Activated CD8-positive, alpha-beta T cell treated with anti-CD3 and anti-CD28 coated beads, Interleukin-2, amount 10 ng/mL, durations not matched to agents 7 days and 5 days (primary cell): ENCODE measurements around the gene DTD2. TPM values are rescaled to one million over a fixed set of nuclear protein-coding genes. Genes with fewer than 3 reads are reported as not detected.

Source experiments
- ATAC-seq: fragments of 150-1000 bp; cut with Tn5 transposase; one replicate; pipeline ENCODE4 v1.10.0; 2021; ENCODE audit warnings: moderate library complexity
- CTCF ChIA-PET: fragments of 350-600 bp; sonication (Branson Sonifier 250); formaldehyde crosslinking; loops from one replicate; lab custom pipeline; 2021; ENCODE audit warnings: antibody characterized with exemption; lab: Charles Lee
- POLR2A ChIA-PET: fragments of 350-600 bp; sonication (Branson Sonifier 250); formaldehyde crosslinking; loops from one replicate; lab custom pipeline; 2021; ENCODE audit warnings: antibody characterized with exemption; lab: Charles Lee
- DNase-seq: peaks from one replicate; pipeline ENCODE4 v3.0.0-alpha.2; 2020
- H3K27ac Mint-ChIP-seq: one replicate; pipeline ENCODE4 v1.8.0; 2021; ENCODE audit warnings: mild to moderate bottlenecking, mixed read lengths
- H3K27me3 Mint-ChIP-seq: one replicate; pipeline ENCODE4 v1.8.0; 2021; ENCODE audit warnings: low read depth, mixed read lengths
- H3K36me3 Mint-ChIP-seq: one replicate; pipeline ENCODE4 v1.8.0; 2021; ENCODE audit warnings: low read depth, mixed read lengths
- H3K4me1 Mint-ChIP-seq: one replicate; pipeline ENCODE4 v1.8.0; 2021; ENCODE audit warnings: low read depth, mixed read lengths
- H3K4me3 Mint-ChIP-seq: one replicate; pipeline ENCODE4 v1.8.0; 2021; ENCODE audit warnings: mild to moderate bottlenecking, mixed read lengths
- H3K9me3 Mint-ChIP-seq: one replicate; pipeline ENCODE4 v1.8.0; 2022; ENCODE audit warnings: mixed read lengths; ENCODE audit not compliant: insufficient read depth
- total RNA-seq, 2 experiments: library from RNA; stranded (reverse); gene quantifications; one replicate each; pipeline ENCODE4 v1.2.3, GENCODE V29; 2021

DTD2 gene
- total RNA-seq = 10 to 100 TPM; 15.7 to 17.7 TPM

- POLR2A ChIA-PET = interaction anchor here (0.6 to 1.8 kb wide), 8 partner anchors 11 to 1108 kb away, joined by 3 to 17 read pairs (median 3); partner anchors contain the start of genes HEATR5A and NUBPL
- peaks cover 5% of the 10 kb centered on the region for H3K27me3 Mint-ChIP-seq
- CTCF ChIA-PET = interaction anchor here (0.8 to 2.2 kb wide), 7 partner anchors 8 to 801 kb away, joined by 3 to 18 read pairs (median 4); partner anchors contain the start of genes HEATR5A, HECTD1 and NUBPL
- DNase-seq (peak; percentile 94), ATAC-seq (peak; percentile 99)
- H3K27ac Mint-ChIP-seq = peak within 1 kb of the TSS; percentile 98
- peaks cover 5% of the 10 kb centered on the region for H3K36me3 Mint-ChIP-seq
- peak within 1 kb of the TSS; percentile 99 for H3K4me3 Mint-ChIP-seq
- H3K9me3 Mint-ChIP-seq = no peaks in the 10 kb centered on the region
- H3K4me1 Mint-ChIP-seq = peaks cover 27% of the 10 kb centered on the region
Observed at GRCh38 chr14:31456841-31457664, at the start of gene DTD2. Gene DTD2, minus strand, starts transcription at chr14:31457506. Its CDS starts 113 bp downstream, at chr14:31457393.

- ATAC-seq = no peak
- Mint-ChIP-seq H3K36me3 (no peaks in the 10 kb centered on the region), H3K9me3 (no peaks in the 10 kb centered on the region), H3K4me3 (no peak overlapping the region), H3K27me3 (no peaks in the 10 kb centered on the region), H3K4me1 (no peaks in the 10 kb centered on the region), H3K27ac (no peak overlapping the region)
- DNase-seq = no peak
- ChIA-PET CTCF (interaction anchor here (0.8 to 1.1 kb wide), 4 partner anchors 56 to 749 kb away, joined by 3 to 4 read pairs (median 3); no protein-coding TSS in a partner anchor), POLR2A (no interaction called here)
Observed at GRCh38 chr14:31505411-31505810, 48.1 kb upstream of the DTD2 start.

GRCh38 chr14:31501870-31502269, 44.6 kb upstream of the DTD2 start:
- POLR2A ChIA-PET = no interaction called here
- H3K4me1 Mint-ChIP-seq = no peaks in the 10 kb centered on the region
- ATAC-seq (no peak), DNase-seq (no peak)
- no peaks in the 10 kb centered on the region for H3K9me3 Mint-ChIP-seq
- CTCF ChIA-PET = interaction anchor here (1.1 kb wide), 1 partner anchor 9 kb away, joined by 5 read pairs; no protein-coding TSS in a partner anchor
- no peaks in the 10 kb centered on the region for H3K36me3 Mint-ChIP-seq
- H3K27me3 Mint-ChIP-seq = peaks cover 8% of the 10 kb centered on the region
- no peak overlapping the region for H3K4me3 Mint-ChIP-seq
- H3K27ac Mint-ChIP-seq = no peak overlapping the region

DNA sequence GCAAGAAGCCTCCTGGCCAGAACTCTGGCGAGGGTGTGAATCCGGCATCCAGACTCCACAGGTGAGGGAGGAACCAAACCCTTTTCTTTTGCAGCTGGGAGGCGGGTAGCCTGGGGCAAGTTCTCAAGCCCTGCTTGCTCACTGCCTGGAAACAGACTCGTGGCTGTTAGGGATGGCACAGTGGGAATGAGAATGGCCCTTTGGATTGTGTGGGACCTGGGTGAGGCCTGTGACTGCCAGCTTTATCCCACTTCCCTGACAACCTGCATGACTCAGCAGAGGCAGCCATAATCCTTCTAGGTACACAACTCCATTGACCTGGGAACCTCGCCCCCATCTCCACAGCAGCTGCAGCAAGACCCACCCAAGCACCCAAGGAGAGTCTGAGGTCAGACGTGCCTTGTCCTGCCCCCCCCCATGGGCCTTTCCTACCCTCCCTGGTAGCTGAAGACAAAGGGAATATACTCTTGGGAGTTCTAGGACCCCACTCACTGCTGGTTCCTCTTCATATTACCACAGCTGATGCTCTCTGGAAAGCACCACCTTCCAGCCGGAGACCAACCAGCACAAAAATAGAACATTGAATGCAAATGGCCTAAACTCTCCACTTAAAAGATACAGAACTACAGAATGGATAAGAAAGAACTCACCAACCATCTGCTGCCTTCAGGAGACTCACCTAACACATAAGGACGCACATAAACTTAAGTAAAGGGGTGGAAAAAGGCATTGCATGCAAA, 35.6 kb upstream of the DTD2 start:
- H3K4me1 Mint-ChIP-seq = no peaks in the 10 kb centered on the region
- no peak for ATAC-seq
- POLR2A ChIA-PET = no interaction called here
- H3K9me3 Mint-ChIP-seq = no peaks in the 10 kb centered on the region
- peaks cover 12% of the 10 kb centered on the region for H3K27me3 Mint-ChIP-seq
- no peak overlapping the region for H3K27ac Mint-ChIP-seq
- no peak for DNase-seq
- CTCF ChIA-PET = no interaction called here
- H3K4me3 Mint-ChIP-seq = no peak overlapping the region
- H3K36me3 Mint-ChIP-seq = no peaks in the 10 kb centered on the region

- Mint-ChIP-seq H3K27ac (no peak overlapping the region), H3K4me3 (no peak overlapping the region), H3K36me3 (no peaks in the 10 kb centered on the region), H3K27me3 (peaks cover 3% of the 10 kb centered on the region), H3K9me3 (no peaks in the 10 kb centered on the region), H3K4me1 (no peaks in the 10 kb centered on the region)
- no peak for DNase-seq
- no peak for ATAC-seq
- ChIA-PET CTCF (no interaction called here), POLR2A (no interaction called here)
Observed at GRCh38 chr14:31489691-31490090, 32.4 kb upstream of the DTD2 start.

DNA sequence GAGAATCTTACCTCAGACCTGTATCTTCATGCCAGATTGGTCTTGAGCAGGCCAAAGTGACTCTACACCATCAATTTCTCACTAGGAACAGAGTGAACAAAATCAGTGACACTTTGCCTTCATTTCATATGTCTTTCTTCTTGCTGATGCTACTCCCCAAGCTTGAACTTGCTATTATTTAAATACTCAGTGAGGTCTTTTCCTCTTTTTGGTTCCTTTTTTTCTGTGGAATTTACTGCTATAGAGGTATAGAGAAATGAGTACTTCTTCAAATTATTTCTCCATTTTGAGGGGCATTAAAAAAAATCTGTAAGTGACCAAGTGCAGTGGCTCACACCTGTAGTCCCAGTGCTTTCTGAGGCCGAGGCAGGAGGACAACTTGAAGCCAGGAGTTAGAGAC, 30.6 kb upstream of the DTD2 start, which contains the start of gene GPR33:
Gene GPR33, minus strand, starts transcription at position 154 of the 400 bp plus-strand sequence. CDS start 4,074 bp downstream, outside the sequence.
- Mint-ChIP-seq H3K36me3 (no peaks in the 10 kb centered on the region), H3K27me3 (peaks cover 3% of the 10 kb centered on the region), H3K4me3 (no peak within 1 kb of the TSS), H3K9me3 (no peaks in the 10 kb centered on the region), H3K4me1 (no peaks in the 10 kb centered on the region), H3K27ac (no peak within 1 kb of the TSS)
- DNase-seq (no peak), ATAC-seq (no peak)
- ChIA-PET CTCF (no interaction called here), POLR2A (no interaction called here)

DNA sequence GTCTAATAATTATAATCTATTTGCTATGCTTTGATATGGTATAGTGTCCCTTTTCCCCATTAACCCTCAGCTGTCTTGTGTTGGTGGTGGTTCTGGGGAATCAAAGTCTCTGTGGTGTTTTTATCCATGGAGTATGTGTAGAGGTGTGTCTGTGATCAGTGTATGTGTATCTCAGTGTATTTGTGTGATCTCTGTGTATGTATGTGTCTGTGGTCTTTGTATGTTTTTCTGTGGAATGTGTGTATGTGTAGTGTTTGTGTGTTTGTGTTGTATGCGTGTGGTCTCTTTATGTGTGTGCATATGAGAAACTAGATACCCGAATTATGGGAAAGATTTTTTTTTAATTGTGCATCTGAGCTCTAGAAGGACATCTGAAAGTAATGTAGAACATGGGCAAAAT, 29.5 kb upstream of the DTD2 start:
- POLR2A ChIA-PET = no interaction called here
- DNase-seq (no peak), ATAC-seq (no peak)
- no peaks in the 10 kb centered on the region for H3K36me3 Mint-ChIP-seq
- H3K4me3 Mint-ChIP-seq = no peak overlapping the region
- H3K9me3 Mint-ChIP-seq = no peaks in the 10 kb centered on the region
- CTCF ChIA-PET = no interaction called here
- H3K27me3 Mint-ChIP-seq = peaks cover 3% of the 10 kb centered on the region
- H3K27ac Mint-ChIP-seq = no peak overlapping the region
- H3K4me1 Mint-ChIP-seq = no peaks in the 10 kb centered on the region

DNA sequence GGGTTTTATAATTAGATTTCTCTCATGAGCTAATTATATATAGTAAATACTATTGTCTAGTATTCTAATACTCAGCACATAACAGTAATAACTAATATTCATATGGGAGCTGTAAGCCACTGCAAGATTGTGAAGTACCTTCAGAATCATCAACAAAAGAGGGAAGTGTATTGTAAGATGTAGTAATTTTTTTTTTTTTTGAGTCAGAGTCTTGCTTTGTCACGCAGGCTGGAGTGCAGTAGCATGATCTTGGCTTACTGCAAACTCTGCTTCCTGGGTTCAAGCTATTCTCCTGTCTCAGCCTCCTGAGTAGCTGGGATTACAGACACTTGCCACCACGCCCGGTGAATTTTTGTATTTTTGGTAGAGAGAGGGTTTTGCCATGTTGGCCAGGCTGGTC, 27.4 kb upstream of the DTD2 start:
- no peaks in the 10 kb centered on the region for H3K36me3 Mint-ChIP-seq
- ChIA-PET POLR2A (no interaction called here), CTCF (no interaction called here)
- no peak overlapping the region for H3K4me3 Mint-ChIP-seq
- H3K27ac Mint-ChIP-seq = no peak overlapping the region
- no peak for DNase-seq
- H3K9me3 Mint-ChIP-seq = no peaks in the 10 kb centered on the region
- no peaks in the 10 kb centered on the region for H3K27me3 Mint-ChIP-seq
- no peaks in the 10 kb centered on the region for H3K4me1 Mint-ChIP-seq
- no peak for ATAC-seq

- POLR2A ChIA-PET = no interaction called here
- Mint-ChIP-seq H3K27ac (no peak overlapping the region), H3K4me3 (no peak overlapping the region), H3K27me3 (peaks cover 7% of the 10 kb centered on the region), H3K4me1 (no peaks in the 10 kb centered on the region), H3K36me3 (no peaks in the 10 kb centered on the region), H3K9me3 (no peaks in the 10 kb centered on the region)
- CTCF ChIA-PET = no interaction called here
- DNase-seq (no peak), ATAC-seq (no peak)
Observed at GRCh38 chr14:31480156-31480555, 22.9 kb upstream of the DTD2 start.

- ATAC-seq (no peak), DNase-seq (no peak)
- ChIA-PET CTCF (no interaction called here), POLR2A (no interaction called here)
- Mint-ChIP-seq H3K27me3 (peaks cover 7% of the 10 kb centered on the region), H3K36me3 (no peaks in the 10 kb centered on the region), H3K27ac (no peak overlapping the region), H3K4me3 (no peak overlapping the region), H3K4me1 (no peaks in the 10 kb centered on the region), H3K9me3 (no peaks in the 10 kb centered on the region)
Observed at GRCh38 chr14:31479027-31479426, 21.7 kb upstream of the DTD2 start.

- no peaks in the 10 kb centered on the region for H3K36me3 Mint-ChIP-seq
- no peak for ATAC-seq
- no peaks in the 10 kb centered on the region for H3K9me3 Mint-ChIP-seq
- ChIA-PET POLR2A (no interaction called here), CTCF (no interaction called here)
- H3K4me1 Mint-ChIP-seq = no peaks in the 10 kb centered on the region
- no peak overlapping the region for H3K27ac Mint-ChIP-seq
- no peak overlapping the region for H3K4me3 Mint-ChIP-seq
- H3K27me3 Mint-ChIP-seq = peaks cover 7% of the 10 kb centered on the region
- no peak for DNase-seq
Observed at GRCh38 chr14:31477248-31477647, 19.9 kb upstream of the DTD2 start.
